H9 (cell line): ENCODE measurements around the gene ZMYM2. TPM values are rescaled to one million over a fixed set of nuclear protein-coding genes. Genes with fewer than 3 reads are reported as not detected.

Experiments used
- DNase-seq: peaks from one replicate; pipeline ENCODE4 v3.0.0-alpha.2; 2017
- H2AFZ ChIP-seq: one replicate; pipeline ENCODE4 v1.6.1; 2013; ENCODE audit warnings: mild to moderate bottlenecking, low read length, control low read depth, moderate library complexity
- H2AK5ac ChIP-seq: 2 replicates; pipeline ENCODE4 v1.6.1; 2013; ENCODE audit warnings: low read length, control low read depth, mixed read lengths; ENCODE audit not compliant: insufficient read length
- H2BK120ac ChIP-seq: one replicate; pipeline ENCODE4 v1.6.1; 2013; ENCODE audit warnings: low read depth, mild to moderate bottlenecking, low read length, control low read depth, inconsistent platforms; ENCODE audit not compliant: poor library complexity, severe bottlenecking
- H2BK12ac ChIP-seq: 2 replicates; pipeline ENCODE4 v1.6.1; 2013; ENCODE audit warnings: low read length, control low read depth, mixed read lengths, low read depth; ENCODE audit not compliant: insufficient read length
- H2BK15ac ChIP-seq: 2 replicates; pipeline ENCODE4 v1.6.1; 2013; ENCODE audit warnings: low read depth, low read length, control low read depth
- H2BK20ac ChIP-seq: one replicate; pipeline ENCODE4 v1.6.1; 2013; ENCODE audit warnings: low read depth, mild to moderate bottlenecking, low read length, control low read depth, inconsistent platforms; ENCODE audit not compliant: poor library complexity, severe bottlenecking
- H2BK5ac ChIP-seq: 2 replicates; pipeline ENCODE4 v1.6.1; 2013; ENCODE audit warnings: low read length, control low read depth, mixed read lengths; ENCODE audit not compliant: insufficient read length
- H3K14ac ChIP-seq: 2 replicates; pipeline ENCODE4 v1.6.1; 2013; ENCODE audit warnings: low read length, control low read depth; ENCODE audit not compliant: insufficient read depth
- H3K18ac ChIP-seq: 2 replicates; pipeline ENCODE4 v1.6.1; 2013; ENCODE audit warnings: low read depth, mild to moderate bottlenecking, mixed read lengths, low read length, control low read depth; ENCODE audit not compliant: insufficient read length
- H3K23ac ChIP-seq: 2 replicates; pipeline ENCODE4 v1.6.1; 2013; ENCODE audit warnings: low read length, control low read depth, mixed read lengths, low read depth; ENCODE audit not compliant: insufficient read length
- H3K23me2 ChIP-seq: 2 replicates; pipeline ENCODE4 v1.6.1; 2013; ENCODE audit warnings: low read depth, mild to moderate bottlenecking, mixed read lengths, low read length, control low read depth; ENCODE audit not compliant: insufficient read length, poor library complexity, severe bottlenecking
- H3K27ac ChIP-seq: 2 replicates; pipeline ENCODE4 v1.5.1; 2013; ENCODE audit warnings: low read length, control low read depth, mixed read lengths, low read depth; ENCODE audit not compliant: insufficient read length
- H3K27me3 ChIP-seq: 2 replicates; pipeline ENCODE4 v1.6.1; 2013; ENCODE audit warnings: low read length, control low read depth, inconsistent platforms; ENCODE audit not compliant: insufficient read depth
- H3K4ac ChIP-seq: 2 replicates; pipeline ENCODE4 v1.6.1; 2013; ENCODE audit warnings: low read depth, mild to moderate bottlenecking, control low read depth, inconsistent platforms, low read length, moderate library complexity
- H3K4me1 ChIP-seq: 2 replicates; pipeline ENCODE4 v1.6.1; 2013; ENCODE audit warnings: low read length, control low read depth, inconsistent platforms; ENCODE audit not compliant: insufficient read depth
- H3K4me2 ChIP-seq: 2 replicates; pipeline ENCODE4 v1.6.1; 2013; ENCODE audit warnings: low read length, control low read depth, mixed read lengths; ENCODE audit not compliant: insufficient read length, insufficient read depth
- H3K56ac ChIP-seq: 2 replicates; pipeline ENCODE4 v1.6.1; 2013; ENCODE audit warnings: low read depth, mild to moderate bottlenecking, mixed read lengths, low read length, control low read depth; ENCODE audit not compliant: insufficient read length
- H3K79me1 ChIP-seq: 2 replicates; pipeline ENCODE4 v1.6.1; 2013; ENCODE audit warnings: low read depth, mild to moderate bottlenecking, moderate library complexity, low read length, control low read depth, inconsistent platforms; ENCODE audit not compliant: insufficient read depth, poor library complexity, severe bottlenecking
- H3K79me2 ChIP-seq: 2 replicates; pipeline ENCODE4 v1.6.1; 2013; ENCODE audit warnings: low read length, control low read depth, inconsistent platforms; ENCODE audit not compliant: insufficient read depth
- H3K9ac ChIP-seq: 2 replicates; pipeline ENCODE4 v1.6.1; 2013; ENCODE audit warnings: low read length, control low read depth, mixed read lengths; ENCODE audit not compliant: insufficient read length; ENCODE audit errors: extremely low read depth
- H3K9me3 ChIP-seq: one replicate; pipeline ENCODE4 v1.6.1; 2013; ENCODE audit warnings: low read depth, low read length, inconsistent platforms; ENCODE audit not compliant: control insufficient read depth
- H3T11ph ChIP-seq: one replicate; pipeline ENCODE4 v1.6.1; 2013; ENCODE audit warnings: mild to moderate bottlenecking, low read length, control low read depth, inconsistent platforms
- H4K20me1 ChIP-seq: one replicate; pipeline ENCODE4 v1.6.1; 2013; ENCODE audit not compliant: control insufficient read depth, insufficient read length, insufficient read depth
- H4K5ac ChIP-seq: 2 replicates; pipeline ENCODE4 v1.6.1; 2013; ENCODE audit warnings: low read depth, mild to moderate bottlenecking, mixed read lengths, low read length, control low read depth; ENCODE audit not compliant: insufficient read length
- H4K8ac ChIP-seq: replicated peaks from 2 replicates; pipeline ENCODE4 v1.6.1; 2013; ENCODE audit warnings: low read length, control low read depth, mixed read lengths, low read depth; ENCODE audit not compliant: insufficient read length
- H4K91ac ChIP-seq: 2 replicates; pipeline ENCODE4 v1.6.1; 2013; ENCODE audit warnings: low read depth, mild to moderate bottlenecking, moderate library complexity, mixed read lengths, low read length, control low read depth; ENCODE audit not compliant: insufficient read length
- H3K27ac Mint-ChIP-seq, 3 experiments: 2 replicates in 2 of 3; 3 replicates in 1 of 3; pipeline ENCODE4 v1.8.0; 2020 to 2021; ENCODE audit warnings: mixed read lengths in 3 of 3, mild to moderate bottlenecking in 1 of 3, moderate library complexity in 1 of 3
- H3K27me3 Mint-ChIP-seq: 2 replicates; pipeline ENCODE4 v1.8.0; 2021; ENCODE audit warnings: low read depth, mild to moderate bottlenecking, moderate library complexity, mixed read lengths
- H3K36me3 Mint-ChIP-seq, 3 experiments: 2 replicates in 2 of 3; 3 replicates in 1 of 3; pipeline ENCODE4 v1.8.0; 2020 to 2021; ENCODE audit warnings: low read depth in 3 of 3, mixed read lengths in 3 of 3; ENCODE audit not compliant: insufficient read depth in 1 of 3
- H3K4me1 Mint-ChIP-seq, 2 experiments: 2 replicates each; pipeline ENCODE4 v1.8.0; 2020; ENCODE audit warnings: mixed read lengths in 2 of 2
- H3K4me3 Mint-ChIP-seq, 2 experiments: 2 replicates in 1 of 2; 3 replicates in 1 of 2; pipeline ENCODE4 v1.8.0; 2020 to 2021; ENCODE audit warnings: mild to moderate bottlenecking in 2 of 2, mixed read lengths in 2 of 2, moderate library complexity in 1 of 2
- H3K9me3 Mint-ChIP-seq, 2 experiments: 2 replicates in 1 of 2; 3 replicates in 1 of 2; pipeline ENCODE4 v1.8.0; 2020; ENCODE audit warnings: mild to moderate bottlenecking in 2 of 2, mixed read lengths in 2 of 2, moderate library complexity in 1 of 2
- CTCF ChIP-seq: fragments of 200-600 bp; sonication (generic); conservative IDR thresholded peaks from 3 replicates; pipeline ENCODE4 v1.8.0; 2021; ENCODE audit warnings: antibody characterized with exemption, mild to moderate bottlenecking
- WGBS: extraction: QIAGEN DNeasy Blood & Tissue Kit; methylation state at CpG from one replicate; pipeline ENCODE4 v1.1.7; 2013; ENCODE audit warnings: missing lambda C conversion rate, low lambda C conversion rate, mixed read lengths; ENCODE audit not compliant: insufficient read length; ENCODE audit errors: extremely low coverage; 5-methylcytosine and 5-hydroxymethylcytosine counted together
- total RNA-seq: library from RNA; stranded (reverse); gene quantifications from 2 replicates; pipeline ENCODE4 v1.2.1, GENCODE V29; 2021

Gene ZMYM2
- total RNA-seq, 1 experiment from 2014 or later = 173 TPM

GRCh38 chr13:20015763-20016162 lies 57.2 kb downstream of the ZMYM2 start:
- Histone ChIP-seq H2BK15ac (no peak overlapping the region), H2AK5ac (no peak overlapping the region), H3K9me3 (no peaks in the 10 kb centered on the region), H3K56ac (no peak overlapping the region), H4K91ac (no peak overlapping the region), H4K5ac (no peak overlapping the region), H4K20me1 (no peaks in the 10 kb centered on the region), H3K23me2 (no peaks in the 10 kb centered on the region), H3K79me2 (no peaks in the 10 kb centered on the region; the same call in 1 of the 2 replicates), H3K27ac (no peak overlapping the region), H3K4me1 (peaks cover 3% of the 10 kb centered on the region), H3K27me3 (no peaks in the 10 kb centered on the region), H3K9ac (no peak overlapping the region), H3K23ac (no peak overlapping the region), H3K14ac (no peak overlapping the region), H3K4me2 (no peak overlapping the region), H2BK120ac (no peak overlapping the region), H2BK12ac (no peak overlapping the region), H2BK5ac (no peak overlapping the region), H3K4ac (no peak overlapping the region), H2AFZ (no peak overlapping the region), H4K8ac (no peak overlapping the region), H2BK20ac (no peak overlapping the region), H3K79me1 (peaks cover 4% of the 10 kb centered on the region), H3K18ac (no peak overlapping the region), H3T11ph (no peak overlapping the region)
- no peak overlapping the region for H3K4me3 Mint-ChIP-seq
- H3K27me3 Mint-ChIP-seq = no peaks in the 10 kb centered on the region
- no peak overlapping the region for H3K27ac Mint-ChIP-seq
- no peak for DNase-seq
- no CpG with 5 or more reads among the region's 2 CpGs for whole genome bisulfite sequencing
- H3K4me1 Mint-ChIP-seq = peaks cover 24 to 42% of the 10 kb centered on the region in 2 experiments
- H3K36me3 Mint-ChIP-seq = peaks cover 51 to 76% (median 61%) of the 10 kb centered on the region in 3 experiments
- TF ChIP-seq CTCF = no peak
- peaks cover 0 to 24% of the 10 kb centered on the region in 2 experiments; a peak in 3 of 5 replicates for H3K9me3 Mint-ChIP-seq
